Fibroblast of lung (primary cell): Measurements from ENCODE around the gene PECR. TPM values are rescaled to one million over a fixed set of nuclear protein-coding genes. Genes with fewer than 3 reads are reported as not detected.

Experiments
- DNase-seq, 2 donors: peaks; one replicate each; pipeline versions ENCODE4 v3.0.0 to v3.0.0-alpha.2; 2010; ENCODE audit warnings: low read depth in 2 of 2
- H2AFZ ChIP-seq: 2 replicates; pipeline ENCODE4 v1.5.1; 2012; ENCODE audit warnings: low read length, control low read depth, inconsistent platforms
- H3K27ac ChIP-seq: 2 replicates; pipeline ENCODE4 v1.5.1; 2011; ENCODE audit warnings: low read length, control low read depth; ENCODE audit not compliant: insufficient read depth
- H3K27me3 ChIP-seq: 2 replicates; pipeline ENCODE4 v1.5.1; 2011; ENCODE audit warnings: mild to moderate bottlenecking, low read length; ENCODE audit not compliant: control insufficient read depth, insufficient read depth
- H3K36me3 ChIP-seq: 2 replicates; pipeline ENCODE4 v1.5.1; 2011; ENCODE audit warnings: low read length; ENCODE audit not compliant: control insufficient read depth, insufficient read depth
- H3K4me1 ChIP-seq: 2 replicates; pipeline ENCODE4 v1.5.1; 2011; ENCODE audit warnings: low read length; ENCODE audit not compliant: control insufficient read depth, insufficient read depth; ENCODE audit errors: extremely low read depth
- H3K4me2 ChIP-seq: 2 replicates; pipeline ENCODE4 v1.5.1; 2011; ENCODE audit warnings: low read length, control low read depth; ENCODE audit not compliant: insufficient read depth; ENCODE audit errors: extremely low read depth
- H3K4me3 ChIP-seq, 4 experiments: fragments of 200-600 bp in 1 of 4; sonication (generic) in 1 of 4; replicated peaks in 1 of 4; 2 replicates each; pipeline ENCODE4 v1.5.1; 2011 to 2016; ENCODE audit warnings: low read length in 4 of 4, low read depth in 3 of 4, mild to moderate bottlenecking in 3 of 4, control low read depth in 2 of 4, inconsistent platforms in 1 of 4, mixed read lengths in 1 of 4; ENCODE audit not compliant: insufficient read depth in 1 of 4; ENCODE audit errors: control extremely low read depth in 1 of 4
- H3K79me2 ChIP-seq: 2 replicates; pipeline ENCODE4 v1.5.1; 2012; ENCODE audit warnings: mild to moderate bottlenecking, low read length, inconsistent platforms; ENCODE audit not compliant: control insufficient read depth, insufficient read depth
- H3K9ac ChIP-seq: 2 replicates; pipeline ENCODE4 v1.5.1; 2011; ENCODE audit warnings: mild to moderate bottlenecking, low read length, control low read depth; ENCODE audit not compliant: insufficient read depth
- H3K9me3 ChIP-seq: 2 replicates; pipeline ENCODE4 v1.5.1; 2012; ENCODE audit warnings: low read depth, low read length; ENCODE audit not compliant: control insufficient read depth, insufficient read depth
- H4K20me1 ChIP-seq: 2 replicates; pipeline ENCODE4 v1.5.1; 2011; ENCODE audit warnings: low read length; ENCODE audit not compliant: control insufficient read depth, insufficient read depth; ENCODE audit errors: extremely low read depth
- EZH2 ChIP-seq: IDR thresholded peaks from 2 replicates; pipeline ENCODE4 v1.5.1; 2012; ENCODE audit warnings: low read length, control low read depth, mild to moderate bottlenecking; ENCODE audit errors: missing control alignments
- polyA plus RNA-seq, 2 donors: library from polyadenylated mRNA; depleted of rRNA in 1 of 2; stranded (reverse) in 1 of 2; unstranded in 1 of 2; fragments of >200 nt; gene quantifications; 2 replicates each; pipeline ENCODE4 v1.2.1, GENCODE V29; 2011 to 2012; ENCODE audit warnings: missing spikeins in 1 of 2
- total RNA-seq: library from RNA; depleted of rRNA; stranded (reverse); fragments of >200 nt; gene quantifications from 2 replicates; pipeline ENCODE4 v1.2.1, GENCODE V29; 2014
- TF ChIP-seq, protein P1 (sequence below), 2 donors: IDR thresholded peaks in 1 of 2; conservative IDR thresholded peaks in 1 of 2; 1 replicate in 1 of 2; 2 replicates in 1 of 2; pipeline ENCODE4 v1.5.1; 2011 to 2012; ENCODE audit warnings: low read length in 2 of 2, control low read depth in 1 of 2, inconsistent platforms in 1 of 2, low read depth in 1 of 2, mild to moderate bottlenecking in 1 of 2

PECR gene
- total and polyA plus RNA-seq, 2 donors (not counting 1 experiment from before 2014, with no cell fraction given), result 11.7 to 19.3 TPM

DNA sequence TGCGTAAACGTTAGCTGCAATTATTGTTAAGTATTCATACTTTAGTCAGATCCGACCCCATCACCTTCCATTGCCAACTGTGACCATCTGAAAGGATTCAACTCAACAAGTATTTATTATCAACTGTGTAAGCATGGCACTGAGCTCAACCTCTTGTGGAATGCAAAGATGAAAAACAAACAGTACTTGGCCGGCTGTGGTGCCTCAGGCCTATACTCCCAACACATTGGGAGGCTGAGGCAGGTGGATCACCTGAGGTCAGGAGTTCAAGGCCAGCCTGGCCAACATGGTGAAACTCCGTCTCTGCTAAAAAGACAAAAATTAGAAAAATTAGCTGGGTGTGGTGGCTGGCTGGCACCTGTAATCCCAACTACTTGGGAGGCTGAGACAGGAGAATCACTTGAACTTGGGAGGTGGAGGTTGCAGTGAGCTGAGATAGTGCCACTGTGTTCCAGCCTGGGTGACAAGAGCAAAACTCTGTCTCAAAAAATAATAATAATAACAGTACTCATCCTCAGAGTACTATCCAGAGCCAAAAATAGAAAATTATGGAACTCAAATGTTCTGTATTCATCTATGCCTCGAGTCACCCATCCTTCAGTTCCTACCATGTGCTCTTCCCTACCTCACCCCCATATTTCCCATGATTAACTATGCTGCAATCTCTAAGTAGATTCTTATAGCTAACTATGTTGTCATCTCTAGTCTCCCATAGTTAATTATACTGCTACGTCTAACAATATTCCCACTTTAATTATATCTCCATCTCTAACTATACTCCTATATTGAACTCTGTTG lies 59.6 kb downstream of the PECR start:
- no peak for DNase-seq
- Histone ChIP-seq H4K20me1 (no peaks in the 10 kb centered on the region), H3K27me3 (no peaks in the 10 kb centered on the region), H3K36me3 (no peaks in the 10 kb centered on the region), H3K9me3 (no peaks in the 10 kb centered on the region), H2AFZ (no peak overlapping the region), H3K27ac (no peak overlapping the region), H3K4me3 (no peak overlapping the region), H3K79me2 (no peaks in the 10 kb centered on the region), H3K4me2 (no peak overlapping the region), H3K9ac (no peak overlapping the region), H3K4me1 (no peaks in the 10 kb centered on the region)
- TF ChIP-seq, protein P1, sequence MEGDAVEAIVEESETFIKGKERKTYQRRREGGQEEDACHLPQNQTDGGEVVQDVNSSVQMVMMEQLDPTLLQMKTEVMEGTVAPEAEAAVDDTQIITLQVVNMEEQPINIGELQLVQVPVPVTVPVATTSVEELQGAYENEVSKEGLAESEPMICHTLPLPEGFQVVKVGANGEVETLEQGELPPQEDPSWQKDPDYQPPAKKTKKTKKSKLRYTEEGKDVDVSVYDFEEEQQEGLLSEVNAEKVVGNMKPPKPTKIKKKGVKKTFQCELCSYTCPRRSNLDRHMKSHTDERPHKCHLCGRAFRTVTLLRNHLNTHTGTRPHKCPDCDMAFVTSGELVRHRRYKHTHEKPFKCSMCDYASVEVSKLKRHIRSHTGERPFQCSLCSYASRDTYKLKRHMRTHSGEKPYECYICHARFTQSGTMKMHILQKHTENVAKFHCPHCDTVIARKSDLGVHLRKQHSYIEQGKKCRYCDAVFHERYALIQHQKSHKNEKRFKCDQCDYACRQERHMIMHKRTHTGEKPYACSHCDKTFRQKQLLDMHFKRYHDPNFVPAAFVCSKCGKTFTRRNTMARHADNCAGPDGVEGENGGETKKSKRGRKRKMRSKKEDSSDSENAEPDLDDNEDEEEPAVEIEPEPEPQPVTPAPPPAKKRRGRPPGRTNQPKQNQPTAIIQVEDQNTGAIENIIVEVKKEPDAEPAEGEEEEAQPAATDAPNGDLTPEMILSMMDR (conservative IDR thresholded peaks at IDR 0.05 in 1 of 2, IDR thresholded peaks at IDR 0.05 in 1 of 2; ENCODE audit: low read depth in 1 of 2, low read length in 2 of 2), result no peak
- TF ChIP-seq EZH2, result no peak

- H2AFZ ChIP-seq, result no peak overlapping the region
- H3K27me3 ChIP-seq, result no peaks in the 10 kb centered on the region
- H3K4me2 ChIP-seq, result no peak overlapping the region
- DNase-seq, result no peak
- H3K9me3 ChIP-seq, result no peaks in the 10 kb centered on the region
- TF ChIP-seq, protein P1 (conservative IDR thresholded peaks at IDR 0.05 in 1 of 2, IDR thresholded peaks at IDR 0.05 in 1 of 2; ENCODE audit: low read depth in 1 of 2, low read length in 2 of 2), result no peak
- no peak for TF ChIP-seq EZH2
- no peak overlapping the region for H3K4me3 ChIP-seq
- H3K4me1 ChIP-seq, result no peaks in the 10 kb centered on the region
- H3K9ac ChIP-seq, result no peak overlapping the region
- no peaks in the 10 kb centered on the region for H3K36me3 ChIP-seq
- H3K79me2 ChIP-seq, result no peaks in the 10 kb centered on the region
- no peak overlapping the region for H3K27ac ChIP-seq
- no peaks in the 10 kb centered on the region for H4K20me1 ChIP-seq
Measured at GRCh38 chr2:216018709-216019108, 62.9 kb downstream of the PECR start.

- no peak overlapping the region for H2AFZ ChIP-seq
- H4K20me1 ChIP-seq, result no peaks in the 10 kb centered on the region
- H3K79me2 ChIP-seq, result no peaks in the 10 kb centered on the region
- H3K4me2 ChIP-seq, result no peak overlapping the region
- no peaks in the 10 kb centered on the region for H3K27me3 ChIP-seq
- no peaks in the 10 kb centered on the region for H3K36me3 ChIP-seq
- DNase-seq, result peak in 1 of 2 donors; percentile 21
- no peak overlapping the region for H3K27ac ChIP-seq
- H3K4me3 ChIP-seq, result no peak overlapping the region
- H3K9me3 ChIP-seq, result no peaks in the 10 kb centered on the region
- TF ChIP-seq EZH2, result no peak
- TF ChIP-seq, protein P1 (conservative IDR thresholded peaks at IDR 0.05 in 1 of 2, IDR thresholded peaks at IDR 0.05 in 1 of 2; ENCODE audit: low read depth in 1 of 2, low read length in 2 of 2), result no peak
- peaks cover 2% of the 10 kb centered on the region for H3K4me1 ChIP-seq
- H3K9ac ChIP-seq, result no peak overlapping the region
Measured at GRCh38 chr2:216017365-216017764, 64.2 kb downstream of the PECR start.
